MM.1S (cell line): ENCODE data around the gene PCED1B.
A peak's percentile ranks its signal among the peaks of the same experiment; 100 is the strongest.
"Not testable (repeated sequence)": the region's sequence is repeated elsewhere in the genome, so short reads cannot be mapped to it uniquely, and the experiment has no call there.

ENCODE experiments used
- DNase-seq: peaks from one replicate; pipeline ENCODE4 v3.0.0-alpha.2; 2015
- H2AFZ ChIP-seq: fragments of 300-600 bp; sonication (generic); 2 replicates; pipeline ENCODE4 v1.6.0; 2016; ENCODE audit warnings: antibody characterized with exemption, low read length
- H3F3A ChIP-seq: fragments of 300-600 bp; sonication (generic); 2 replicates; pipeline ENCODE4 v1.6.1; 2016; ENCODE audit warnings: mild to moderate bottlenecking, antibody characterized with exemption, low read length, moderate library complexity, mixed read lengths; ENCODE audit not compliant: insufficient read depth
- H3K27ac ChIP-seq: fragments of 300-600 bp; sonication (generic); 2 replicates; pipeline ENCODE4 v1.5.1; 2016; ENCODE audit warnings: mild to moderate bottlenecking, low read length
- H3K27me3 ChIP-seq: fragments of 300-600 bp; sonication (generic); replicated peaks from 2 replicates; pipeline ENCODE4 v1.6.0; 2016; ENCODE audit warnings: low read length; ENCODE audit not compliant: insufficient read depth
- H3K36me3 ChIP-seq: fragments of 300-600 bp; sonication (generic); replicated peaks from 2 replicates; pipeline ENCODE4 v1.6.1; 2016; ENCODE audit warnings: mild to moderate bottlenecking, low read length, mixed read lengths; ENCODE audit not compliant: insufficient read depth
- H3K4me1 ChIP-seq: fragments of 300-600 bp; sonication (generic); 2 replicates; pipeline ENCODE4 v1.6.1; 2016; ENCODE audit warnings: low read length, mixed read lengths
- H3K4me2 ChIP-seq: fragments of 300-600 bp; sonication (generic); 2 replicates; pipeline ENCODE4 v1.6.0; 2016; ENCODE audit warnings: low read depth, low read length
- H3K4me3 ChIP-seq: fragments of 300-600 bp; sonication (generic); 2 replicates; pipeline ENCODE4 v1.5.1; 2016; ENCODE audit warnings: low read length, mixed read lengths
- H3K79me2 ChIP-seq: fragments of 300-600 bp; sonication (generic); 2 replicates; pipeline ENCODE4 v1.6.1; 2016; ENCODE audit warnings: mixed run types, low read length, mixed read lengths
- H3K9ac ChIP-seq: fragments of 300-600 bp; sonication (generic); 2 replicates; pipeline ENCODE4 v1.6.1; 2016; ENCODE audit warnings: low read length, mixed read lengths
- H3K9me2 ChIP-seq: fragments of 300-600 bp; sonication (generic); replicated peaks from 2 replicates; pipeline ENCODE4 v1.6.1; 2016; ENCODE audit warnings: mild to moderate bottlenecking, low read length, mixed read lengths; ENCODE audit not compliant: insufficient read depth
- H3K9me3 ChIP-seq: fragments of 300-600 bp; sonication (generic); replicated peaks from 2 replicates; pipeline ENCODE4 v1.6.1; 2016; ENCODE audit warnings: mild to moderate bottlenecking, low read length, mixed read lengths; ENCODE audit not compliant: insufficient read depth
- H4K20me1 ChIP-seq: fragments of 300-600 bp; sonication (generic); 2 replicates; pipeline ENCODE4 v1.6.1; 2016; ENCODE audit warnings: mild to moderate bottlenecking, low read length, moderate library complexity, mixed read lengths; ENCODE audit not compliant: insufficient read depth
- EZH2 ChIP-seq: fragments of 300-600 bp; sonication (generic); optimal IDR thresholded peaks from 2 replicates; pipeline ENCODE3; 2017; ENCODE audit warnings: low read depth, mild to moderate bottlenecking, antibody characterized with exemption, low read length, mixed read lengths
- EZH2phosphoT487 ChIP-seq: fragments of 300-600 bp; sonication (generic); IDR thresholded peaks from 2 replicates; pipeline ENCODE4 v1.6.1; 2018; ENCODE audit warnings: antibody characterized with exemption, low read length
- TF ChIP-seq, protein P1 (sequence below): fragments of 300-600 bp; sonication (generic); IDR thresholded peaks from 2 replicates; pipeline ENCODE4 v1.5.1; 2016; ENCODE audit warnings: antibody characterized with exemption, low read length, mixed read lengths

Gene PCED1B

GRCh38 chr12:47214001-47214619, 134.7 kb downstream of the PCED1B start:
- peaks cover 8% of the 10 kb centered on the region for H3K79me2 ChIP-seq
- no peaks in the 10 kb centered on the region for H4K20me1 ChIP-seq
- H3K9me2 ChIP-seq = no peaks in the 10 kb centered on the region
- no peak for DNase-seq
- no peaks in the 10 kb centered on the region for H3K27me3 ChIP-seq
- H3K36me3 ChIP-seq = no peaks in the 10 kb centered on the region
- peaks cover 15% of the 10 kb centered on the region for H3F3A ChIP-seq
- no peak overlapping the region for H3K4me3 ChIP-seq
- H2AFZ ChIP-seq = no peak overlapping the region
- no peak overlapping the region for H3K9ac ChIP-seq
- TF ChIP-seq EZH2phosphoT487 = no peak
- TF ChIP-seq EZH2 = no peak
- TF ChIP-seq, protein P1, sequence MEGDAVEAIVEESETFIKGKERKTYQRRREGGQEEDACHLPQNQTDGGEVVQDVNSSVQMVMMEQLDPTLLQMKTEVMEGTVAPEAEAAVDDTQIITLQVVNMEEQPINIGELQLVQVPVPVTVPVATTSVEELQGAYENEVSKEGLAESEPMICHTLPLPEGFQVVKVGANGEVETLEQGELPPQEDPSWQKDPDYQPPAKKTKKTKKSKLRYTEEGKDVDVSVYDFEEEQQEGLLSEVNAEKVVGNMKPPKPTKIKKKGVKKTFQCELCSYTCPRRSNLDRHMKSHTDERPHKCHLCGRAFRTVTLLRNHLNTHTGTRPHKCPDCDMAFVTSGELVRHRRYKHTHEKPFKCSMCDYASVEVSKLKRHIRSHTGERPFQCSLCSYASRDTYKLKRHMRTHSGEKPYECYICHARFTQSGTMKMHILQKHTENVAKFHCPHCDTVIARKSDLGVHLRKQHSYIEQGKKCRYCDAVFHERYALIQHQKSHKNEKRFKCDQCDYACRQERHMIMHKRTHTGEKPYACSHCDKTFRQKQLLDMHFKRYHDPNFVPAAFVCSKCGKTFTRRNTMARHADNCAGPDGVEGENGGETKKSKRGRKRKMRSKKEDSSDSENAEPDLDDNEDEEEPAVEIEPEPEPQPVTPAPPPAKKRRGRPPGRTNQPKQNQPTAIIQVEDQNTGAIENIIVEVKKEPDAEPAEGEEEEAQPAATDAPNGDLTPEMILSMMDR = no peak
- no peak overlapping the region for H3K4me2 ChIP-seq
- no peak overlapping the region for H3K27ac ChIP-seq
- no peaks in the 10 kb centered on the region for H3K9me3 ChIP-seq
- H3K4me1 ChIP-seq = peaks cover 16% of the 10 kb centered on the region; the same call in 1 of the 2 replicates

DNA sequence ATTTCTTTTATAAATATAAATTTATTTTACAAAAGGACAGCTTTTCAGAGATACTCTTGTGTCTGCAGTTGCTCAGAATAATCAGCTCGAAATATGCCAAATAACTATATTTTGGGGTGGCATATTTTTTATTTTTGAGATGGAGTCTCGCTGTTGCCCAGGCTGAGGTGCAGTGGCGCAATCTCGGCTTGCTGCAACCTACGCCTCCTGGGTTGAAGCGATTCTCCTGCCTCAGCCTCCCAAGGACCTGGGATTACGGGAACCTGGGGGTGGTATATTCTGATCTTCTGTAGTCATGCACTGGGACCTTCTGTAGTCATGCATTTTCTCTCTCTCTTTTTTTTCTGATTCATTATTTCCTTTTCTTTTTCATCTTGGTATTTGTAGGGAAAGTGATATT, 135.3 kb downstream of the PCED1B start:
- Histone ChIP-seq H3K36me3 (no peaks in the 10 kb centered on the region), H3K9ac (no peak overlapping the region), H3K4me1 (peaks cover 16% of the 10 kb centered on the region; the same call in 1 of the 2 replicates), H4K20me1 (no peaks in the 10 kb centered on the region), H3K27ac (no peak overlapping the region), H3K9me3 (no peaks in the 10 kb centered on the region), H3K4me2 (no peak overlapping the region), H3K9me2 (no peaks in the 10 kb centered on the region), H3F3A (peaks cover 15% of the 10 kb centered on the region), H3K27me3 (no peaks in the 10 kb centered on the region), H2AFZ (no peak overlapping the region), H3K4me3 (no peak overlapping the region), H3K79me2 (peaks cover 8% of the 10 kb centered on the region)
- no peak for TF ChIP-seq EZH2
- TF ChIP-seq, protein P1 = no peak
- TF ChIP-seq EZH2phosphoT487 = no peak
- DNase-seq = no peak

DNA sequence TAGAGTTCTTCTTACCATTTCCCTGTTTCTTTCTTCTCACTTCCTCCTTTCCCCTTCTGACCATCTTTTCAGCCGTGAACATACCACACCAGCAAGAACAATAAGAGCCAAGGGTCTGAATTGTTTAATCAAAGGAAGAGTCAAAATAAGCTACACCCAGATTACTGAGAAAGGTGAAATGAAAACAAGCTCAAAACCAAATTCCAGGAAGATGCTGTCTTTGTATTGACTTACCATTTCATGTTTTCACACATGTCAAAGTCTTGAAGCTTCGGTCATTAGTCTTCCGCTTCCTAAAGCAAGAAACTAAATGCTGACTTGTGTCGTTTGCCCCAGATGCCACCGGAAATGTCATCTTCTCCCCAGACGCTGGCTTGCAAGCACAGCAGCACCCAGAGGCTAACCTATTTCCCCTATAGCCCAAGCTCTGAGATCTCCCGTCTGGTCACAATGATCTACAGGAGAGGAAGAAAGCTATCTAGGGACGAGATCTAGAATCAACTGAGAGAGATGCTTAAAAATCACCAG, 136.8 kb downstream of the PCED1B start:
- H3K36me3 ChIP-seq = no peaks in the 10 kb centered on the region
- peak; percentile 92 for DNase-seq
- peak overlapping the region; percentile 47 for H2AFZ ChIP-seq
- H3K4me3 ChIP-seq = peak overlapping the region; percentile 48
- H3K79me2 ChIP-seq = peaks cover 8% of the 10 kb centered on the region
- H3K9me2 ChIP-seq = no peaks in the 10 kb centered on the region
- H3K27ac ChIP-seq = peak overlapping the region; percentile 91
- H3K27me3 ChIP-seq = no peaks in the 10 kb centered on the region
- peak overlapping the region; percentile 77 for H3K4me2 ChIP-seq
- H3K9ac ChIP-seq = peak overlapping the region; percentile 57
- H4K20me1 ChIP-seq = no peaks in the 10 kb centered on the region
- TF ChIP-seq EZH2phosphoT487 = no peak
- TF ChIP-seq, protein P1 = peak; percentile 13; the same call in 1 of the 2 replicates
- H3K9me3 ChIP-seq = no peaks in the 10 kb centered on the region
- peaks cover 15% of the 10 kb centered on the region for H3F3A ChIP-seq
- H3K4me1 ChIP-seq = peaks cover 16% of the 10 kb centered on the region; the same call in 1 of the 2 replicates

- not testable (repeated sequence) for H3K27ac ChIP-seq, DNase-seq, H4K20me1 ChIP-seq, H3K27me3 ChIP-seq, H3K9ac ChIP-seq, H3K4me3 ChIP-seq, H3K9me3 ChIP-seq, H3K36me3 ChIP-seq, H3K9me2 ChIP-seq, H3K79me2 ChIP-seq, H2AFZ ChIP-seq
- Histone ChIP-seq H3F3A (peaks cover 15% of the 10 kb centered on the region), H3K4me1 (peaks cover 18% of the 10 kb centered on the region; the same call in 1 of the 2 replicates), H3K4me2 (peak overlapping the region; percentile 77; the same call in 1 of the 2 replicates)
Observed at GRCh38 chr12:47217595-47217869, 138.1 kb downstream of the PCED1B start.
